Esophagus muscularis mucosa (tissue), 4 donors: ENCODE data around the gene IFT43. TPM values are rescaled to one million over a fixed set of nuclear protein-coding genes. Genes with fewer than 3 reads are reported as not detected.

ENCODE experiments used
- DNase-seq: peaks from one replicate; pipeline ENCODE4 v3.0.0-alpha.2; 2017; ENCODE audit errors: extremely low spot score
- H3K27ac ChIP-seq, 4 donors: fragments of 200-600 bp; sonication (generic); replicated peaks in 1 of 4; 1 replicate in 3 of 4; 2 replicates in 1 of 4; pipeline ENCODE4 v1.5.1; 2016 to 2019; ENCODE audit warnings: mild to moderate bottlenecking in 1 of 4
- H3K27me3 ChIP-seq, 4 donors: fragments of 200-600 bp; sonication (generic); one replicate each; pipeline versions ENCODE4 v1.5.1 to v1.6.0; 2016 to 2019
- H3K36me3 ChIP-seq, 4 donors: fragments of 200-600 bp; sonication (generic); one replicate each; pipeline ENCODE4 v1.5.1; 2016 to 2019
- H3K4me1 ChIP-seq, 4 donors: fragments of 200-600 bp; sonication (generic); one replicate each; pipeline ENCODE4 v1.5.1; 2016 to 2019
- H3K4me3 ChIP-seq, 4 donors: fragments of 200-600 bp; sonication (generic); 1 replicate in 2 of 4; 2 replicates in 2 of 4; pipeline ENCODE4 v1.5.1; 2016 to 2019; ENCODE audit warnings: mild to moderate bottlenecking in 4 of 4, moderate library complexity in 1 of 4
- H3K9me3 ChIP-seq, 4 donors: fragments of 200-600 bp; sonication (generic); 1 replicate in 3 of 4; 2 replicates in 1 of 4; pipeline ENCODE4 v1.5.1; 2016 to 2019
- CTCF ChIP-seq, 3 experiments: fragments of 200-600 bp in 2 of 3; fragments of 450-650 bp in 1 of 3; sonication (generic) in 2 of 3; IDR thresholded peaks; one replicate each; pipeline ENCODE4 v1.5.1; 2017 to 2019; ENCODE audit warnings: antibody characterized with exemption in 3 of 3, mild to moderate bottlenecking in 2 of 3, moderate library complexity in 1 of 3
- EP300 ChIP-seq: sonication (generic); formaldehyde crosslinking; IDR thresholded peaks from one replicate; pipeline ENCODE4 v1.6.1; 2017; ENCODE audit warnings: antibody characterized with exemption
- POLR2A ChIP-seq: fragments of 450-650 bp; IDR thresholded peaks from one replicate; pipeline ENCODE4 v1.6.1; 2017; ENCODE audit warnings: antibody characterized with exemption, moderate library complexity, mild to moderate bottlenecking, low read depth
- POLR2AphosphoS5 ChIP-seq, 2 donors: sonication (generic); formaldehyde crosslinking; IDR thresholded peaks; one replicate each; pipeline ENCODE4 v1.6.1; 2017; ENCODE audit warnings: antibody characterized with exemption in 2 of 2
- WGBS: methylation state at CpG from one replicate; pipeline ENCODE4 v1.1.5; 2018; 5-methylcytosine and 5-hydroxymethylcytosine counted together
- intact Hi-C: fragments of 100-400 bp; cut with DNase I; formaldehyde crosslinking; loops from one replicate; pipeline ENCODE4 v1.15.1; 2023
- total RNA-seq, 4 donors: library from RNA; depleted of rRNA; stranded (reverse); fragments of >200 nt; gene quantifications; one replicate each; pipeline versions ENCODE4 v1.1.0 to v1.2.1, GENCODE V29; 2016

Gene IFT43
- total RNA-seq, 4 donors from 2014 or later = 36.7 to 51.0 (median 42.3) TPM

DNA sequence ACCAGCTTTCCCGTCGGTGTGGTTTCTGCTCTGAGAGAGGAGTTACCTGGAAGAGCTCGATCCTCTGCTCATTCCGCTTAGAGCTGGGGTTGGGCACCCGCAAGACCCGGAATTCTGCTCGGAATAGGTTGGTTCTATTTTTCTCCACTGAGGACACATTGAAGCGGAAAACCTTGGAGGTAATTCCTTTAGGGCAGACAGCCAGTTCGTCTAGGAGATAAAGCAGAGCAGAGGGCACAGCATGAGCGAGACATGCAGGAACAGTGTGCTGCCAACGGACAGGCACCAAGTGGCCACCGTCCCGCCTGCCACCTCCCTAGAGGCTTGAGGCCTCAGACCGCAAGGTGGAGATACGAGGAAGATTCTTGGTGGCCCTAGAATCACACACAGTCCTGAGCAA, 14.1 kb upstream of the IFT43 start:
- peaks cover 0 to 15% (median 12%) of the 10 kb centered on the region in 4 donors for H3K4me1 ChIP-seq
- intact Hi-C loops = no loop called here

DNA sequence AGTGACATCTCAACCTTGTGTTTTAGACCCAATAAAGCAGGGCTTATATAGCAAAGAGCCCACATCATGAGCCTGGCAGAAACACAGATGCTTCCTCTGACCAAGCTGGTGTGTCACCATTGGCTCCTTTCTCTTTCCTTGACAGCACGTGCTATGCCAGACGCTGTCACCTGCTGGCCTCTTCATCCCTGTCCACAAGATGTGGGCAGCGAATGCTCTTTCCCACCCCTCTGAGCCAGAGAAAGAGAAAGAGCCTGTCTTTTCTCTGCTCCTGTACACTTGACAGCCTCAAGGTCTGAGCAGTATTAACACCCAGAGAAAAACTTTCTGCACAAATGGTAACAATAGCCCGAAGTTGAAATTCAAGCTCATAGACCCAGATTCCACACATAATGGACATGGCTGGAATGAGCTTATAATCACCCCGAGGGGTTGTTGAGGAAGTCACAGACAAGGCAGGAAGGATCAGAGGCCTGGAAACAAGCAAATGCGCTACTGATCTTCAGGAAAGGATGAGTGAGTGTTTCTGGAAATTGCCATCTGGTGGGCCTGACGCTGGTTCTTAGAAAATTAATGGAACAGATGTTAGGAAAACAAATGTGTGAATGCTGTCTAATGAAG, 12.7 kb upstream of the IFT43 start:
- peaks cover 3 to 26% (median 23%) of the 10 kb centered on the region in 4 donors for H3K4me1 ChIP-seq
- no peak overlapping the region for H3K27ac ChIP-seq
- no peak for DNase-seq
- no peak overlapping the region for H3K4me3 ChIP-seq
- peaks cover 2 to 38% (median 15%) of the 10 kb centered on the region in 4 donors for H3K36me3 ChIP-seq
- intact Hi-C loops = no loop called here
- WGBS = 58% methylated on average over 7 of the region's 7 CpGs
- H3K9me3 ChIP-seq = no peaks in the 10 kb centered on the region
- no peaks in the 10 kb centered on the region for H3K27me3 ChIP-seq
- TF ChIP-seq CTCF (IDR thresholded peaks at IDR 0.05) = no peak
- TF ChIP-seq POLR2AphosphoS5 (IDR thresholded peaks at IDR 0.05) = no peak
- TF ChIP-seq POLR2A = no peak
- no peak for TF ChIP-seq EP300

More for the DNA sequence above, 14.1 kb upstream of the IFT43 start:
- Histone ChIP-seq H3K4me3 (no peak overlapping the region), H3K9me3 (no peaks in the 10 kb centered on the region), H3K36me3 (peaks cover 5 to 52% (median 26%) of the 10 kb centered on the region in 4 donors), H3K27ac (no peak overlapping the region), H3K27me3 (no peaks in the 10 kb centered on the region)
- no peak for DNase-seq
- 96% methylated on average over 11 of the region's 15 CpGs for WGBS
- TF ChIP-seq POLR2AphosphoS5 (IDR thresholded peaks at IDR 0.05) (no peak), CTCF (IDR thresholded peaks at IDR 0.05) (no peak), POLR2A (no peak), EP300 (no peak)

DNA sequence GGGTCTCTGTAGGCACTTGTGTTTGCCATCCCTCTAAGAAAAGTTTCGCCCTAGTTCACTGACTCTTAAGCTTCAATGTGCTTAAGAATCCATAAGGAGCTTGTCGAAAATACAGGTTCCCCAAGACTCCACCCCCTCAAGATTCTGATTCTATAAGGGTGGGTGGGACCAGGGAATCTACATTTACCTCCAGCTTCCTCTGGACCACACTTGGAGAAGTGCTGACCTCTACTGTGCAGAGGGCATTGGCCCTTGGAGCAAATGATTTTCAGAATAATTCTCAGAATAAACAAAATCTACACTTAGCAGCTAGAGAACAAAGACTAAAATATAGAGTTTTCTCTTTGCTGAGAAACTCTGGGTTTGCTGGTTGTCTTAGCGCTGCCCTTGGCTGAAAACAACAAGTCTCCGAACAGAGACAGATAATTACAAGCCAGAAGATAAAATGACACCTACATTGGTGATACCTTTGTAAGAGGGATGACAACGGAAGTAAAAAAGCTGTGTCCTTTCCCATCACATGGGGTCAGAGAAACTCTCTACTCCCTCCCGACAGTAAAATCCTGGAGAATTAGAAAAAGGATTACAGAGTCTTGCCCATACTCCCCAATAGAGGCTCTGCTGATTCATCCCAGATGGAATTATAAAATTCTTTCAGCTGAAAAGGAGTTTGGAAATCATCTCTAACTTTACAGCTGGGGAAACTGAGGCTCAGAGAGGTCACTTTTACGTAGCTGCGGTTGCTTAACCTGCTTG, 8.6 kb upstream of the IFT43 start:
- Histone ChIP-seq H3K4me3 (no peak overlapping the region), H3K36me3 (no peaks in the 10 kb centered on the region), H3K27me3 (no peaks in the 10 kb centered on the region), H3K9me3 (no peaks in the 10 kb centered on the region), H3K4me1 (peaks cover 33 to 62% (median 59%) of the 10 kb centered on the region in 4 donors), H3K27ac (peak overlapping the region in 1 of 4 donors; percentile 6)
- intact Hi-C loops = loop anchor here (5.0 kb wide), 1 partner anchor 180 kb away; no protein-coding TSS in a partner anchor
- WGBS = 76% methylated on average over 8 of the region's 8 CpGs
- TF ChIP-seq POLR2AphosphoS5 (IDR thresholded peaks at IDR 0.05) = no peak
- no peak for TF ChIP-seq EP300
- no peak for TF ChIP-seq CTCF (IDR thresholded peaks at IDR 0.05)
- no peak for TF ChIP-seq POLR2A
- DNase-seq = no peak

DNA sequence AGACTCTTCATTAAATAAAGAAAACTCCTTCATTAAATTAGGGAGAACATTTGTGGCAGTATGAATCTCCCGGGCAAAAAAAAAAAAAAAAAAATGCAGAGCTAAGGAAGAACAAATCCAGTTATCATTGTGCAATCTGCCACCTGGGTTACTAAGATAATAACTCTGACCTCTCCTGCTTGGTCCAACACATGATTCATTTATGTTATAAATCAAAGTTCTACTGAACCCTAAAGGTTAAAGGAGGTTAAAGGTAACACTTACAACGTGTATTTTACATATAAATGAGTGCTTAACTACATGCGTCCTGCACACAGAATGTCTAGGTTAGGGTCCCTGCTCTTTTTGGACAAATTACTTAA, 8.0 kb upstream of the IFT43 start:
- no peak overlapping the region for H3K27ac ChIP-seq
- peaks cover 33 to 60% (median 58%) of the 10 kb centered on the region in 4 donors for H3K4me1 ChIP-seq
- H3K9me3 ChIP-seq = no peaks in the 10 kb centered on the region
- intact Hi-C loops = loop anchor here (5.0 kb wide), 1 partner anchor 180 kb away; no protein-coding TSS in a partner anchor
- TF ChIP-seq POLR2AphosphoS5 (IDR thresholded peaks at IDR 0.05) = no peak
- no peak for TF ChIP-seq CTCF (IDR thresholded peaks at IDR 0.05)
- no peak for TF ChIP-seq EP300
- no peak for TF ChIP-seq POLR2A
- WGBS = 48% methylated on average over 3 of the region's 3 CpGs
- H3K27me3 ChIP-seq = no peaks in the 10 kb centered on the region
- no peak overlapping the region for H3K4me3 ChIP-seq
- no peaks in the 10 kb centered on the region for H3K36me3 ChIP-seq
- no peak for DNase-seq
